HG03159 (cell line): ENCODE results near the gene THOC6.

ENCODE experiments used
- ATAC-seq: cut with Tn5 transposase; IDR thresholded peaks from one replicate; pipeline ENCODE4 v1.9.1; 2021; ENCODE audit warnings: mild to moderate bottlenecking, moderate library complexity; ENCODE audit not compliant: unreplicated experiment

Gene THOC6

GRCh38 chr16:3023669-3024478 lies at the start of gene THOC6, which contains the start of gene HCFC1R1:
Gene THOC6, plus strand, starts transcription at chr16:3024035. Its CDS starts 292 bp downstream, at chr16:3024327.
Gene HCFC1R1, minus strand, starts transcription at chr16:3023942. Its CDS starts 1 bp downstream, at chr16:3023941.
- ATAC-seq, result peak; percentile 75

- ATAC-seq, result no peak
Observed at GRCh38 chr16:2974319-2975056, 49.3 kb upstream of the THOC6 start.

- ATAC-seq, result no peak
Observed at GRCh38 chr16:2975161-2975795, 48.6 kb upstream of the THOC6 start.

DNA sequence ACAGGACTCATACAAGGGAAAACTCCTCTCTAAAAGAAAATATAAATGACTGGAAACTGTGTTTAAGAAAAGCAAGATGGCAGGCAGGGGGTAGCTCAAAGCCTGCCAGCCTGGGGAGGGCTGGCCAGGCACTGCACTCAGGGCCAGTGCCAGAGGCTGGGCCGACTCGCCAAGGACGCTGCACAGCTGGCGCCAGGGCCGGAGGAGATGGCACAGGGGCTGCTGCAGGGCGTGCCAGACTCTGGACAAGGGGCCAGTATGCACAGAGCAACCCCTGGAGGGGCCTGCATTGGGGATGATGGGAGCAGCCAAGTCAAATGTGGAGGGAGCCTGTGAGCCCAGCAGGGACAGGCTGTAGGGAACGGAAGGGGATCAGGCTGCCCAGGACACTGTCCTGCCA lies 47.6 kb upstream of the THOC6 start:
- no peak for ATAC-seq

DNA sequence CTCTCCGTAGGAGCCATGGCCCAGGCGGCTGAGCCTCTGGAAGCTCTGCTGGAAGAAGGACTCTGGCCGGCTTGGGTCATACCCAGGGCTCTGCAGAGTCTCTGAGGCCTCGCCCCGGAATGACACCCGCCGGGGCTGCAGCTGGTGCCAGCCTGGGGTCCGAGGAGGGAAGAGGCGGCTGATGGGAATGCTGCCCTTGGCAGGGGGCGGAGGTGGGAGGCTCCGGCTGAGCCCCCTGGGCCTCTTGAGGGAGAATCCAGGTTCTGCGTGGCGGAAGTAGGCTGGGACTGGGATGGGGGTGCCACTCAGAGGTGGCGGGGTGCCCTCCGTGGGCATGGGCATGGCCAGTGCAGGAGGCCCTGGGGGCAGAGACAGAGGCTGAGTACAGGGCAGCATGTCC lies 47.2 kb upstream of the THOC6 start:
- ATAC-seq, result no peak

DNA sequence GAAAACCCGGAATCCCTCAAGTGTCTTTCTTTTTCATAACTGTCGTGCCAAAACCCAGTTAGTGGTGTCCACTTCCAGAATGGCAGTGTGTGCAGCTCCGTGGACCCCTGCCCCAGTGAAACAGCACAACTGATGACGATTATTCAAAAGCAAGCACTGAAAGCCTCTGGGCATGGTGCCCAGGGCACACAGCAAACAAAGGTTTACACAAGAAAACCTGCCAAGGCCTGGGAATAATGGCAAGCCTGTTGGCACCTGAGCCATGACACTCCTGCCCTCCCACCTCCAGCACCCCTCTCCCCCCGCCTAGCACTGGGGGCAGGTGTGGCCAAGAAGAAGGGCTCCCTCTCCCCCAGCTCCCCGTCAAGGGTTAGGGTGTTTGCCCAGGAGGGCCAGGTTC lies 46.4 kb upstream of the THOC6 start:
- ATAC-seq, result no peak

- ATAC-seq, result no peak
Observed at GRCh38 chr16:2979669-2980226, 44.1 kb upstream of the THOC6 start.

DNA sequence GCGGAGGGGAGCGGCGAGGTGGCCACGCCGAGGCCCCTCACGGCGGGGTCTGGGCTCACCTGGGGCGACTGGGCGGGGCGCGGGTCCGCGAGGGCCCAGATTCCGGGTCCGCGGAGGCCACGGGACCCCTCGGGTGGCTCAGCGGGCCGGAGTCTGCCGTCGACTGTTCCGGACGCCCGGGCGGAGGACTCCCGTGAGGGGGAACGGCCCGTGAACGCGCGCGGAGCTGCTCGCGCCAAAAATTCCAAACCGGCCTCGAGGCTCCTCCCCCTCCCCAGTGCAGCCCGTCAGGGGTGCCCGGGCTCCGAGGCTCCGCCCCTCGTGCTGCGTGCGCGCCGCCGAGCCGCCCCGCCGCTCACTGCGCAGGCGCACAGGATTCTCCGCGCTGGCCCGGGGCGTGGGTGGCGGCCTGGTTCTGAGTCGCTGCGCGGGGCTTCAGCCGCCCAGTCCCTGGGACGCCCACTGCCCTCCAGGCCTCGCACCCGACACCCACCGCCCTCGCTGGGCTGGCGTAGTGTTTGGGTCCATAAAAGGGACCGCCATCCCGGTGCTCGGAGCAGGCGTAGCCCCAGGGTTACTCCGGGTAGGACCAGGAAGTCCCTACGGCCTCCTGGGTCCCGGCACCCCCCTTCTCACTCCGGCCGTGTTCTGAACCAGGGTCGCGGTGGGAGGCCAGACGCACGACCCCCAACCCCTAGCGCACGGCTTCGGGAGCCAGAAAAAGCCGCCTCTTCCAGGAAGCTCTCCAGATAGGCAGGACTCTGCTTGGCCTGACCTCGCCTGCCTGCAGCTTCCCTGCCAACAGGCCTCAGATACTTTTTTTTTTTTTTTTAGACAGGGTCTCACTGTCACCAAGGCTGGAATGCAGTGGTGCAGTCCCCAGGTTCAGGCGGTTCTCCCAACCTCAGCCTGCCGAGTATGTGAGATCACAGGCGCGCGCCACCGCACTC lies 43.3 kb upstream of the THOC6 start, which contains the start of gene PKMYT1:
TSS of gene PKMYT1 (minus strand) at position 220 of the 950 bp plus-strand sequence. CDS start 789 bp downstream, outside the sequence.
- peak; percentile 76 for ATAC-seq

GRCh38 chr16:2981177-2981898 lies 42.5 kb upstream of the THOC6 start:
- ATAC-seq, result no peak

DNA sequence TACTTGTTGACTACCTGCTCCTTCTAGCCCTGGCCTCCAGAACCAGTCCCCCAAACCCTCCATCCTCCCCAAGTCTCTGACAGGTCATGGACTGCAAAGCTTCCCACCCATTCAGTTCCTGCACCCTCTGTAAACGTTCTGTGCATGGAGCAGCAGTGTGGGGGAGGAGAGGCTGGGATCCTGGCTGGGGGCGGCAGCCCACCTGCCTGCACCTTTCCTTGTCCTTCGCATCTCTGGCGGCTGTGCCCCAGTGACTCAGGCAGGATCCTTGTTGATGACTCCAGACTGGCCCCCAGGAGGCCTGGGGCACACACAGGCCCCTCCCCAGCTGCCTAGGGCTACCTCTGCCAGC lies 42.0 kb upstream of the THOC6 start:
- no peak for ATAC-seq

DNA sequence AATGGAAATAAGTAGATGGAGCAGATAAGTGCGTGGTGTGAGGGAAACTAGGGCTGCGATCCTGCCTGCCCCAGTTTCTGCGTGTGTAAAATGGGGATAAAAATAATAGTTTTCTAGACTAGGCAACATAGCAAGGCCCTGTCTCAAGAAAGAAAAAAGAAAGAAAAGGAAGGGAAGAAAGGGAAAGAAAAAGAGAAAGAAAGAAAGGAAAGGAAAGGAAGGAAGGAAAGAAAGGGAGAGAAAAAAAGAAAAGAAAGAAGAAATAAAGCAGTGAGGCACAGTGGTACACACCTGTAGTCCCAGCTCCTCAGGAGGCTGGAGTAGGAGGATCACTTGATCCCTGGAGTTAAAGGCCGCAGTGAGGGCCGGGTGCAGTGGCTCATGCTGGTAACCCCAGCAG lies 41.4 kb upstream of the THOC6 start:
- ATAC-seq, result no peak

DNA sequence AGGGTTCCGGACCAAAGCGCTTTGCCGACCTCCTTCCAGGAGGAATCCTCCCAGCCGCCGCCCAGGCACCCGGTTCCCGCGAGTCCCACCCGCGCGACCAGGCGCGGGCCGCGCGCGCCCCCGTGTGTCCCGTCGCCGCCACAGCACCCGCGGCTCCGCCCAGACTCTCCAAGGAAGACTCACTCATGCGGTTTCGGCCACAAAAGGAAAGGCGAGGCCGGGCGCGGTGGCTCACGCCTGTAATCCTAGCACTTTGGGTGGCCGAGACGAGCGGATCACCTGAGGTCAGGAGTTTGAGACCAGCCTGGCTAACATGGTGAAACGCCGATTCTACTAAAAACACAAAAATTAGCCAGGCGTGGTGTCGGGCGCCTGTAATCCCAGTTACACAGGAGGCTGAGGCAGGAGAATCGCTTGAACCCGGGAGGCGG lies 40.1 kb upstream of the THOC6 start:
- ATAC-seq, result no peak

DNA sequence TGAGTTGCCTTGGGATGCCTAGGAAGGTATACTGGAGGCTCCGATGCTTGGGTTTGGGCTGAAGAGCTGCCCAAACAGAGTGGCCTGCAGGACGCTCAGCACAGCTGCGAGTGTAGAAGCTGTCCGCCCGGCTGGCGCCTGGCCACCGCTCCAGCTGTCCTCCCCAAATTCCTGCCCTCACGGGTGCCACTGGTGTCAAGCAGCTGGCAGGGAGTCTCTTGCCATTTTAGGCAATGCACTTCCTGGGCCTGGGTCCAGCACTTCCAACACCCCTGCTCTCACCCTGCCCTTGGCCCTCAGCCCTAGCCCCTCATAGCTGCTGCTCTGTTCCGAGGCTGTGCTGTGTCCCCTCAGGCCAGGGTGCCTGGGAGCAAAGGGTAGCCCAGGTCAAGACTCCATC lies 38.4 kb upstream of the THOC6 start:
- ATAC-seq, result no peak

DNA sequence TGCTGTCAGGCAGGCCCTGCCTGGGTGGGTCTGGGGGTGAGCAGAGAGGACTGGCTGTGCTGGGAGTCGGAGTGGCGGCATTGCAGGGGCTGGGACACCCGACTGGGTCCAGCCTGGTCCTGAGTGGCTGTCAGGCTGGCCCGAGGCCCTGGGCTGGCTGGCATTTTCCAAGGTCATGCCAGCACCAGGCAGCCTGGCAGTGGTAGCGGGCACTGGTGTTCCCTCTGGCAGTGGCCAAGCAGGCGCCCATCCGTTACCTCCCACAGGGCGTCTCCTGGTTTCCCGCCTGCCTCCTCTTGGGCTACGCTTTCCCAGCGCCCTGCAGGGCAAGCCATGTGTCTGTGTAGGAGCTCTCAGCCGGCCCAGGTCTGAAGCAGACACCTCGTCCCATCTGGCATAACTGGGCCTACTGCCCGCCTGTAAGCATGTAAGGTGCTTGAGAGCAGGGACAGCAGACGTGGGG lies 37.9 kb upstream of the THOC6 start:
- ATAC-seq, result no peak

DNA sequence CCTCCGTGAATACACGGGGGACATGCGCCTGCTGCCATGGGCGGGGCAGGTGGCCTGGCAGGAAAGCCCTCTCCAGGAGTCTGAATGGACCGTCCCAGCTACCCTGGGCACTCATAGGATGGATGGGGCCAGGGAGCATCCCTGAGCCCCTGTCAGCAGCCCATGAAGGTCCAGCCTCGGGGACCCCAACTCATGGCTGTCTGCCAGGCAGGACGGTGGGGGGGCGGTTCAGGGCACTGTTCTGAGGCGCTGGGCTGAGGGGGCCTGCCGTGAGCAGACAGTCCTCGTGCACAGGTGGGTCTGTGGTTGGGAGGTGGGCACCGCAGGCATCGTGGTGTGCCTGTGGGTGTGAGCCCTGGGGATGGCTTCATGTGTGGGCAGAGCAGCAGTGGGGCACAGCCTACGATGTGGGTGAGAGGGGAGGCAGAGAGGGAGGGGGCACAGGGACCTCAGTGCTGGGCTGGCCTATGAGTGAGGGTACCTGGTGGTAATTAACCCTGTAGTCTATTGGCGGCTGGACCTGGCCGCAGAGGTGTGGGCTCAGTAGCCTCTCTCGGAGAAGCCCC lies 37.1 kb upstream of the THOC6 start:
- no peak for ATAC-seq

GRCh38 chr16:2987286-2987685 lies 36.5 kb upstream of the THOC6 start:
- ATAC-seq, result no peak

DNA sequence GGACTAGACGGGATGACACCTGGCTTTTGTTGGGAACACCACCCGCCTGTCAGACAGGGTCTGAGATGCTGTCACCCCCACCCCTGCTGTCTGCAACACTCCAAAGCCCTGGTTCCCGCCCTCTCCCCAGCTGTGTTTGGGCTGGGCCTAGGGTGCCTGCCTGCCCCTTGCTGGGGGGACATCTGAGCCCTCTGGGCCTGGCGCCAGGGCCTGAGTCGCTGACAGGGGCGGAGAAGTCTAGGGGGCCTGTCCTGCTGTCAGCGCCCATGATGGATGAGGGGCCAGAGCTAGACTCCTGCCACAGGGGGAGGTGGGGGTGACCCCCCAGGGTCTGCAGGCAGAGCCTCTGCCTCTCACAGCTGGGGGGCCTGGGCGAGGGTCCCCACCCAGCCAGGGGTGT lies 36.0 kb upstream of the THOC6 start:
- no peak for ATAC-seq

DNA sequence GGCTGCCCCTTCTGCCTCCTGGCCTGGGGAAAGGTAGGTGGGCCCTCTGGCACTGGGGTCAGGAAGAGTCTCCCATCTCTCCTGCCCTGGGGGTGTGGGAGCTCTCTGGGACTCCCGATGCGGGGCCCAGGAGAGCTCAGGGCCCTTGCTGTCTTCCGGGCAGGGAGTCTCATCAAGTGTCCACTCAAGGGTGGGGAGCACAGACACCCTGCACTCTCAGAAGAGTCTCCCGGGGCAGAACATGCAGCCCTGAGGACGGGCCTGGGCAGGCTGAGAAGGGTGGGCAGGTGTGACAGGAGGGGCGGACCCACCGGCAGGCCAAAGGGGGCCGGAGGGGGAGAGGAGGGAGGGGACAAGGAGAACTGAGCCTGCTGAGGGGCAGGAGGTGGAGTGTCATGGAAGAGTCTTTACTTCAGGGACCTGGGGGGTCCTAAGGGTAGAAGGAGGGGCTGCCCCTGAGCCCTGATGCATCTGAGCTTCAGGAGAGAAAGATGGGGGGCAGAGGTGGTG lies 35.2 kb upstream of the THOC6 start:
- ATAC-seq, result no peak

DNA sequence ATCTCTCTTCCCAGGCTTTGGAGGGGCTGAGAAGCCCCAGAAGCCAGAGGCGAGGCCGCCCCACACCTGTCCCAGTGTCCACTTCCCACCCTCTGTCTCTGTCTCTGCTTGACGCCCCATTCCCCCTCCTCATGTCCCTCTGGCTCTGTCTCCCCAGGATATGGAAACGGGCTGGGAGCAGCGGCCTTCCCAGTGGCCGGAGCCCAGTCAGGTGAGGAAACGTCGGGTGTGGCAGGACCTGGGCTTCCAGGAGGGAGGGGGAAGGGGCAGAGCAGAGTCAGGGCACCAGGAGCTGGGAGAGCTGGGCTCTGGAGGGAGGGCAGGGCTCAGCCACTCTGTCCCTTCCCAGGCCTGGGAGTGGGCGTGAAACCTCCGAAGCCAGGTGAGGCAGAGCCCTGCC lies 32.9 kb upstream of the THOC6 start:
- ATAC-seq, result no peak
